H1 (cell line): Measurements from ENCODE around the gene DCBLD1. TPM values are rescaled to one million over a fixed set of nuclear protein-coding genes. Genes with fewer than 3 reads are reported as not detected.

Source experiments
- CTCF ChIA-PET: fragments of 300-600 bp; sonication (Branson Sonifier 250); formaldehyde crosslinking; loops from one replicate; lab custom pipeline; 2021; ENCODE audit not compliant: partially characterized antibody; lab: Charles Lee
- POLR2A ChIA-PET: fragments of 300-600 bp; sonication (Branson Sonifier 250); formaldehyde crosslinking; loops from one replicate; lab custom pipeline; 2021; ENCODE audit warnings: inconsistent platforms; ENCODE audit not compliant: partially characterized antibody; lab: Charles Lee
- DNase-seq, 2 experiments: peaks; one replicate each; pipeline versions ENCODE4 v3.0.0 to v3.0.0-alpha.2; 2010 to 2022; ENCODE audit warnings: low spot score in 2 of 2, low read depth in 1 of 2, mixed read lengths in 1 of 2
- FAIRE-seq: peaks from 2 replicates; lab custom pipeline; 2011; peaks lifted over from hg19 to GRCh38; lab: Jason Lieb, UNC
- H2AFZ ChIP-seq: 2 replicates; pipeline ENCODE4 v1.8.1; 2012; ENCODE audit warnings: low read length, inconsistent platforms
- H2AK5ac ChIP-seq: 2 replicates; pipeline ENCODE4 v1.6.1; 2013; ENCODE audit warnings: low read depth, low read length
- H2BK120ac ChIP-seq: replicated peaks from 2 replicates; pipeline ENCODE3; 2013; ENCODE audit warnings: low read depth, low read length, inconsistent platforms
- H2BK12ac ChIP-seq: 2 replicates; pipeline ENCODE4 v1.6.1; 2013; ENCODE audit warnings: low read depth, low read length
- H2BK15ac ChIP-seq: 2 replicates; pipeline ENCODE4 v1.6.1; 2013; ENCODE audit warnings: low read length
- H2BK20ac ChIP-seq: 2 replicates; pipeline ENCODE4 v1.6.1; 2013; ENCODE audit warnings: low read length
- H2BK5ac ChIP-seq: 2 replicates; pipeline ENCODE4 v1.6.1; 2013; ENCODE audit warnings: low read depth, low read length
- H3K14ac ChIP-seq: 2 replicates; pipeline ENCODE4 v1.6.1; 2013; ENCODE audit warnings: inconsistent platforms; ENCODE audit not compliant: insufficient read length
- H3K18ac ChIP-seq: 2 replicates; pipeline ENCODE4 v1.6.1; 2013; ENCODE audit warnings: low read length; ENCODE audit errors: extremely low read depth
- H3K23ac ChIP-seq: 2 replicates; pipeline ENCODE4 v1.6.1; 2013; ENCODE audit warnings: inconsistent platforms; ENCODE audit not compliant: insufficient read length
- H3K23me2 ChIP-seq: 2 replicates; pipeline ENCODE4 v1.6.1; 2013; ENCODE audit warnings: low read depth, low read length
- H3K27ac ChIP-seq: 2 replicates; pipeline ENCODE4 v1.6.1; 2011; ENCODE audit warnings: low read depth, low read length, inconsistent platforms
- H3K27me3 ChIP-seq, 4 experiments: replicated peaks in 1 of 4; 1 replicate in 1 of 4; 2 replicates in 3 of 4; pipeline versions ENCODE4 v1.6.1 to v1.8.1; 2011 to 2013; ENCODE audit warnings: low read length in 3 of 4, mild to moderate bottlenecking in 3 of 4, inconsistent platforms in 2 of 4, mixed read lengths in 2 of 4, moderate library complexity in 1 of 4; ENCODE audit not compliant: control insufficient read depth in 3 of 4, insufficient read depth in 3 of 4; ENCODE audit errors: extremely low read depth in 1 of 4
- H3K36me3 ChIP-seq, 4 experiments: 2 replicates each; pipeline versions ENCODE4 v1.6.1 to v1.8.1; 2011 to 2013; ENCODE audit warnings: mild to moderate bottlenecking in 4 of 4, low read length in 3 of 4, moderate library complexity in 2 of 4, control low read depth in 1 of 4, inconsistent platforms in 1 of 4; ENCODE audit not compliant: insufficient read depth in 4 of 4, control insufficient read depth in 2 of 4
- H3K4ac ChIP-seq: replicated peaks from 2 replicates; pipeline ENCODE3; 2013; ENCODE audit warnings: low read length, low read depth, mixed read lengths, inconsistent platforms; ENCODE audit not compliant: insufficient read length
- H3K4me1 ChIP-seq, 4 experiments: replicated peaks in 1 of 4; 1 replicate in 1 of 4; 2 replicates in 3 of 4; pipeline versions ENCODE4 v1.6.1 to v1.8.1; 2011 to 2013; ENCODE audit warnings: low read length in 3 of 4, inconsistent platforms in 2 of 4, mixed read lengths in 1 of 4; ENCODE audit not compliant: insufficient read depth in 4 of 4, control insufficient read depth in 3 of 4
- H3K4me2 ChIP-seq, 2 experiments: 2 replicates each; pipeline versions ENCODE4 v1.6.1 to v1.8.1; 2011 to 2013; ENCODE audit warnings: low read depth in 2 of 2, low read length in 2 of 2, control low read depth in 1 of 2, inconsistent platforms in 1 of 2, mild to moderate bottlenecking in 1 of 2; ENCODE audit not compliant: insufficient read depth in 1 of 2
- H3K4me3 ChIP-seq, 4 experiments: fragments of 200-600, 300-600 bp in 1 of 4; sonication (generic), shearing (Covaris generic), sonication (Bioruptor Twin) in 1 of 4; 2 replicates each; pipeline versions ENCODE4 v1.5.1 to v1.8.1; 2011 to 2016; ENCODE audit warnings: low read length in 4 of 4, low read depth in 3 of 4, control low read depth in 2 of 4, inconsistent platforms in 2 of 4, mild to moderate bottlenecking in 2 of 4, mixed read lengths in 1 of 4, moderate library complexity in 1 of 4; ENCODE audit not compliant: insufficient read depth in 2 of 4; ENCODE audit errors: extremely low read depth in 1 of 4
- H3K56ac ChIP-seq: replicated peaks from 2 replicates; pipeline ENCODE3; 2013; ENCODE audit warnings: low read depth, mild to moderate bottlenecking, mixed read lengths, low read length, inconsistent platforms; ENCODE audit not compliant: insufficient read length
- H3K79me1 ChIP-seq: 2 replicates; pipeline ENCODE4 v1.6.1; 2013; ENCODE audit warnings: low read depth, low read length, control low read depth
- H3K79me2 ChIP-seq, 2 experiments: 2 replicates each; pipeline versions ENCODE4 v1.6.1 to v1.8.1; 2012 to 2013; ENCODE audit warnings: low read length in 2 of 2, mild to moderate bottlenecking in 2 of 2, inconsistent platforms in 1 of 2; ENCODE audit not compliant: insufficient read depth in 2 of 2, control insufficient read depth in 1 of 2
- H3K9ac ChIP-seq, 4 experiments: replicated peaks in 1 of 4; 1 replicate in 1 of 4; 2 replicates in 3 of 4; pipeline versions ENCODE4 v1.6.1 to v1.8.1; 2011 to 2013; ENCODE audit warnings: low read depth in 3 of 4, low read length in 3 of 4, control low read depth in 2 of 4, mild to moderate bottlenecking in 2 of 4, moderate library complexity in 2 of 4, inconsistent platforms in 1 of 4; ENCODE audit errors: extremely low read depth in 1 of 4
- H3K9me3 ChIP-seq, 2 experiments: 2 replicates each; pipeline versions ENCODE4 v1.6.1 to v1.8.1; 2012 to 2013; ENCODE audit warnings: mild to moderate bottlenecking in 2 of 2, moderate library complexity in 2 of 2, control low read depth in 1 of 2, inconsistent platforms in 1 of 2, low read depth in 1 of 2, low read length in 1 of 2, mixed read lengths in 1 of 2; ENCODE audit not compliant: insufficient read depth in 2 of 2
- H4K20me1 ChIP-seq, 2 experiments: replicated peaks in 1 of 2; 2 replicates each; pipeline versions ENCODE3 to v1.8.1; 2011 to 2013; ENCODE audit warnings: inconsistent platforms in 2 of 2, low read length in 2 of 2, mild to moderate bottlenecking in 1 of 2; ENCODE audit not compliant: insufficient read depth in 2 of 2, control insufficient read depth in 1 of 2
- H4K5ac ChIP-seq: 2 replicates; pipeline ENCODE4 v1.6.1; 2013; ENCODE audit warnings: low read length, low read depth, mixed read lengths, inconsistent platforms; ENCODE audit not compliant: insufficient read length
- H4K8ac ChIP-seq: 2 replicates; pipeline ENCODE4 v1.8.0; 2013; ENCODE audit warnings: mild to moderate bottlenecking, moderate library complexity, low read length, inconsistent platforms; ENCODE audit not compliant: insufficient read depth; ENCODE audit errors: extremely low read depth
- H4K91ac ChIP-seq: replicated peaks from 2 replicates; pipeline ENCODE3; 2013; ENCODE audit warnings: low read length, mixed read lengths, inconsistent platforms; ENCODE audit not compliant: insufficient read length
- ASH2L ChIP-seq: fragments of 200-600, 300-600 bp; sonication (generic); IDR thresholded peaks from one replicate; pipeline ENCODE4 v1.7.1; 2017; ENCODE audit warnings: low read length
- BACH1 ChIP-seq: IDR thresholded peaks from 2 replicates; pipeline ENCODE4 v1.6.1; 2012; ENCODE audit warnings: low read length, improper control_type of control experiment
- CBX5 ChIP-seq: fragments of 300-800, 300-1000 bp; sonication (generic); IDR thresholded peaks from 2 replicates; pipeline ENCODE4 v1.7.1; 2016; ENCODE audit warnings: antibody characterized with exemption, low read length, low read depth
- CHD1 ChIP-seq: IDR thresholded peaks from 2 replicates; pipeline ENCODE4 v1.6.1; 2012; ENCODE audit warnings: low read depth, low read length, improper control_type of control experiment
- CREB1 ChIP-seq: IDR thresholded peaks from 2 replicates; pipeline ENCODE4 v1.6.1; 2012; ENCODE audit warnings: inconsistent platforms
- GTF2F1 ChIP-seq: IDR thresholded peaks from 2 replicates; pipeline ENCODE4 v1.6.1; 2012; ENCODE audit warnings: low read depth, low read length, improper control_type of control experiment, borderline replicate concordance
- JUN ChIP-seq: IDR thresholded peaks from 2 replicates; pipeline ENCODE4 v1.6.1; 2011; ENCODE audit warnings: low read depth, mild to moderate bottlenecking, improper control_type of control experiment, low read length
- JUND ChIP-seq: IDR thresholded peaks from 2 replicates; pipeline ENCODE4 v1.6.1; 2011; ENCODE audit warnings: mild to moderate bottlenecking, improper control_type of control experiment, low read length
- RBBP5 ChIP-seq: IDR thresholded peaks from 2 replicates; pipeline ENCODE4 v1.7.1; 2012; ENCODE audit warnings: low read depth, mild to moderate bottlenecking, inconsistent platforms, low read length, moderate library complexity, borderline replicate concordance
- SAP30 ChIP-seq: fragments of 300-600 bp; sonication (generic); IDR thresholded peaks from 2 replicates; pipeline ENCODE4 v1.7.1; 2012; ENCODE audit warnings: low read length, moderate library complexity, mild to moderate bottlenecking, inconsistent platforms; ENCODE audit not compliant: insufficient read depth, insufficient replicate concordance
- SIRT6 ChIP-seq: IDR thresholded peaks from one replicate; pipeline ENCODE4 v1.7.1; 2012; ENCODE audit warnings: low read length, inconsistent platforms
- SRF ChIP-seq: IDR thresholded peaks from 2 replicates; pipeline ENCODE4 v1.6.1; 2011; ENCODE audit warnings: mild to moderate bottlenecking, low read depth, low read length, moderate library complexity
- WGBS, 2 experiments: shearing (Covaris generic) in 1 of 2; methylation state at CpG; one replicate each; pipeline versions ENCODE4 v1.1.6 to v1.1.7; 2013 to 2015; ENCODE audit warnings: low lambda C conversion rate in 2 of 2, mixed read lengths in 2 of 2, inconsistent platforms in 1 of 2, low coverage in 1 of 2, missing lambda C conversion rate in 1 of 2; ENCODE audit not compliant: insufficient replicate concordance in 2 of 2, insufficient coverage in 1 of 2, insufficient read length in 1 of 2; ENCODE audit errors: extremely low coverage in 1 of 2, missing lambda C conversion rate in 1 of 2; 5-methylcytosine and 5-hydroxymethylcytosine counted together
- polyA plus RNA-seq, 7 experiments: library from polyadenylated mRNA; depleted of rRNA in 3 of 7; stranded (reverse) in 5 of 7; unstranded in 2 of 7; fragments of >200 nt in 5 of 7; fragments of 200-250 nt in 2 of 7; gene quantifications; 1 replicate in 5 of 7; 2 replicates in 1 of 7; 4 replicates in 1 of 7; pipeline versions ENCODE4 v1.2.1 to v1.2.3, GENCODE V29; 2011 to 2013; ENCODE audit warnings: missing spikeins in 2 of 7, mixed read lengths in 2 of 7
- total RNA-seq: library from RNA; stranded (reverse); fragmentation: NEBNext Ultra II Directional; extraction: Animal tissue kit (Norgen Biotek cat#: 25700); gene quantifications from 2 replicates; pipeline ENCODE4 v1.2.1, GENCODE V29; 2021
- TF ChIP-seq, protein P1 (sequence below), 3 experiments: IDR thresholded peaks; 1 replicate in 2 of 3; 2 replicates in 1 of 3; pipeline versions ENCODE4 v1.5.1 to v1.6.1; 2011; ENCODE audit warnings: low read length in 3 of 3, mild to moderate bottlenecking in 3 of 3, inconsistent platforms in 2 of 3, low read depth in 1 of 3, moderate library complexity in 1 of 3; ENCODE audit not compliant: insufficient read depth in 1 of 3; ENCODE audit errors: control extremely low read depth in 1 of 3

DCBLD1 gene
- total and polyA plus RNA-seq, 2 of the 8 experiments (the other 6 are each of a cell fraction or from before 2014, with no cell fraction given) = 3.9 to 11.2 TPM

DNA sequence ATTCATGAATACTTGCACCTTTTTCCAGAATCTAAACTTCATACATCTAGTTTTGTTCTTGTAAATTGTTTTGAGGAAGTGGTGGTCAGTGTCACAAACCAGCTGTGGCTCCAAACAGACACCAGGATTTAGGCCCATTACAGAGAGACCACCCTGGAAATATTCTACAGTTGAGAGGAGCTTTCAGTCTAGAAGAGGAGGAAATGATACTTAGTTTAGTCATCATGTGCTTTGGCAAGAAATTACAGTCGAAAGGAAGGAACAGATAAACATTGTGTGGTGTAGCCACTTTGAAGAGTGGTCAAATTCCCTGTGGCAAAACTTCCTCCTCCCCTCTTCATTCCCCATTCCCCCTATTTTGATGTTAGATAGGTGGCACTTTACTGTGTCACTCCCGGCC, 15.7 kb downstream of the DCBLD1 start:
- no peak overlapping the region for H2AK5ac ChIP-seq
- no peak overlapping the region for H3K4me2 ChIP-seq
- TF ChIP-seq JUN = no peak
- no peak for TF ChIP-seq ASH2L
- no peak for TF ChIP-seq CHD1
- no peak for TF ChIP-seq SIRT6
- TF ChIP-seq BACH1 = no peak
- no peak for TF ChIP-seq CBX5
- TF ChIP-seq CREB1 = no peak
- no peak for TF ChIP-seq RBBP5
- TF ChIP-seq SRF = no peak
- no peak for TF ChIP-seq JUND
- TF ChIP-seq, protein P1, sequence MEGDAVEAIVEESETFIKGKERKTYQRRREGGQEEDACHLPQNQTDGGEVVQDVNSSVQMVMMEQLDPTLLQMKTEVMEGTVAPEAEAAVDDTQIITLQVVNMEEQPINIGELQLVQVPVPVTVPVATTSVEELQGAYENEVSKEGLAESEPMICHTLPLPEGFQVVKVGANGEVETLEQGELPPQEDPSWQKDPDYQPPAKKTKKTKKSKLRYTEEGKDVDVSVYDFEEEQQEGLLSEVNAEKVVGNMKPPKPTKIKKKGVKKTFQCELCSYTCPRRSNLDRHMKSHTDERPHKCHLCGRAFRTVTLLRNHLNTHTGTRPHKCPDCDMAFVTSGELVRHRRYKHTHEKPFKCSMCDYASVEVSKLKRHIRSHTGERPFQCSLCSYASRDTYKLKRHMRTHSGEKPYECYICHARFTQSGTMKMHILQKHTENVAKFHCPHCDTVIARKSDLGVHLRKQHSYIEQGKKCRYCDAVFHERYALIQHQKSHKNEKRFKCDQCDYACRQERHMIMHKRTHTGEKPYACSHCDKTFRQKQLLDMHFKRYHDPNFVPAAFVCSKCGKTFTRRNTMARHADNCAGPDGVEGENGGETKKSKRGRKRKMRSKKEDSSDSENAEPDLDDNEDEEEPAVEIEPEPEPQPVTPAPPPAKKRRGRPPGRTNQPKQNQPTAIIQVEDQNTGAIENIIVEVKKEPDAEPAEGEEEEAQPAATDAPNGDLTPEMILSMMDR (IDR thresholded peaks at IDR 0.05; ENCODE audit: control extremely low read depth in 1 of 3, insufficient read depth in 1 of 3, low read depth in 1 of 3, low read length in 3 of 3) = no peak
- no peak for TF ChIP-seq GTF2F1
- TF ChIP-seq SAP30 = no peak
- no peak overlapping the region for H2BK5ac ChIP-seq
- H2AFZ ChIP-seq = no peak overlapping the region
- H2BK20ac ChIP-seq = no peak overlapping the region
- no peaks in the 10 kb centered on the region for H3K79me1 ChIP-seq
- H4K5ac ChIP-seq = no peak overlapping the region
- H3K4ac ChIP-seq = no peak overlapping the region
- H3K79me2 ChIP-seq = no peaks in the 10 kb centered on the region
- no peaks in the 10 kb centered on the region for H3K23me2 ChIP-seq
- H3K27me3 ChIP-seq = no peaks in the 10 kb centered on the region
- H3K4me1 ChIP-seq = no peaks in the 10 kb centered on the region
- ChIA-PET CTCF (no interaction called here), POLR2A (no interaction called here)
- H4K91ac ChIP-seq = no peak overlapping the region
- no peak overlapping the region for H3K27ac ChIP-seq
- 79% methylated on average over 2 of the region's 2 CpGs; no CpG with 5 or more reads in 1 of the 2 experiments for whole genome bisulfite sequencing, 2 experiments
- H3K36me3 ChIP-seq = no peaks in the 10 kb centered on the region
- no peak overlapping the region for H3K56ac ChIP-seq
- no peak overlapping the region for H3K18ac ChIP-seq
- H4K8ac ChIP-seq = no peak overlapping the region
- H4K20me1 ChIP-seq = no peaks in the 10 kb centered on the region
- no peak overlapping the region for H3K14ac ChIP-seq
- H3K4me3 ChIP-seq = no peak overlapping the region
- H3K9ac ChIP-seq = no peak overlapping the region
- FAIRE-seq = no peak
- no peak for DNase-seq
- no peaks in the 10 kb centered on the region for H3K9me3 ChIP-seq
- no peak overlapping the region for H2BK120ac ChIP-seq
- H2BK12ac ChIP-seq = no peak overlapping the region
- no peak overlapping the region for H3K23ac ChIP-seq
- H2BK15ac ChIP-seq = no peak overlapping the region
